ENCODE measurements around the gene ELMO3.

ELMO3 gene

GRCh38 chr16:67207249-67208091, 8.5 kb downstream of the ELMO3 start:
- H3K36me3 ChIP-seq (replicated peaks; ENCODE audit: low read depth, low read length), result peaks cover 12% of the 10 kb centered on the region
- H3K4me3 ChIP-seq (ENCODE audit: low read length), result no peak overlapping the region
- TF ChIP-seq CTCF (IDR thresholded peaks at IDR 0.05; ENCODE audit: low read depth, low read length) (no peak), EZH2phosphoT487 (IDR thresholded peaks at IDR 0.05; ENCODE audit: low read depth) (no peak)
- no peak overlapping the region for H3K9ac ChIP-seq (ENCODE audit: low read length)
- no peaks in the 10 kb centered on the region for H3K79me2 ChIP-seq (ENCODE audit: low read length)
- no peaks in the 10 kb centered on the region for H3K27me3 ChIP-seq (ENCODE audit: low read depth, low read length)
- H2AFZ ChIP-seq (ENCODE audit: low read depth, low read length), result no peak overlapping the region
- H3K4me2 ChIP-seq (ENCODE audit: low read length), result no peak overlapping the region
- H3K4me1 ChIP-seq (ENCODE audit: low read length), result no peaks in the 10 kb centered on the region
- no peaks in the 10 kb centered on the region for H3K9me3 ChIP-seq (ENCODE audit: insufficient read depth, low read length)
- H4K20me1 ChIP-seq (ENCODE audit: insufficient read depth, low read length), result 0 out of 2 replicates have a peak, but pooled peaks cover 3% of the 10 kb centered on the region
- H3K27ac ChIP-seq (ENCODE audit: low read length), result no peak overlapping the region

- Histone ChIP-seq H3K27ac (ENCODE audit: low read length) (no peak overlapping the region), H4K20me1 (ENCODE audit: insufficient read depth, low read length) (0 out of 2 replicates have a peak, but pooled peaks cover 3% of the 10 kb centered on the region), H3K9ac (ENCODE audit: low read length) (no peak overlapping the region), H3K9me3 (ENCODE audit: insufficient read depth, low read length) (no peaks in the 10 kb centered on the region), H3K79me2 (ENCODE audit: low read length) (no peaks in the 10 kb centered on the region), H3K4me3 (ENCODE audit: low read length) (no peak overlapping the region), H2AFZ (ENCODE audit: low read depth, low read length) (no peak overlapping the region), H3K4me1 (ENCODE audit: low read length) (no peaks in the 10 kb centered on the region), H3K4me2 (ENCODE audit: low read length) (no peak overlapping the region), H3K27me3 (ENCODE audit: low read depth, low read length) (no peaks in the 10 kb centered on the region), H3K36me3 (replicated peaks; ENCODE audit: low read depth, low read length) (peaks cover 8% of the 10 kb centered on the region)
- TF ChIP-seq CTCF (IDR thresholded peaks at IDR 0.05; ENCODE audit: low read depth, low read length) (no peak), EZH2phosphoT487 (IDR thresholded peaks at IDR 0.05; ENCODE audit: low read depth) (no peak)
Measured at GRCh38 chr16:67208154-67208896, 9.4 kb downstream of the ELMO3 start.

GRCh38 chr16:67209565-67209964, 10.6 kb downstream of the ELMO3 start:
- Histone ChIP-seq H3K27ac (ENCODE audit: low read length) (no peak overlapping the region), H2AFZ (ENCODE audit: low read depth, low read length) (no peak overlapping the region), H3K79me2 (ENCODE audit: low read length) (no peaks in the 10 kb centered on the region), H3K9me3 (ENCODE audit: insufficient read depth, low read length) (no peaks in the 10 kb centered on the region), H3K27me3 (ENCODE audit: low read depth, low read length) (no peaks in the 10 kb centered on the region), H3K9ac (ENCODE audit: low read length) (no peak overlapping the region), H3K4me2 (ENCODE audit: low read length) (no peak overlapping the region), H3K4me1 (ENCODE audit: low read length) (no peaks in the 10 kb centered on the region), H4K20me1 (ENCODE audit: insufficient read depth, low read length) (0 out of 2 replicates have a peak, but pooled peaks cover 3% of the 10 kb centered on the region), H3K36me3 (replicated peaks; ENCODE audit: low read depth, low read length) (no peaks in the 10 kb centered on the region), H3K4me3 (ENCODE audit: low read length) (no peak overlapping the region)
- no peak for TF ChIP-seq EZH2phosphoT487 (IDR thresholded peaks at IDR 0.05; ENCODE audit: low read depth)
- no peak for TF ChIP-seq CTCF (IDR thresholded peaks at IDR 0.05; ENCODE audit: low read depth, low read length)

Measured in OCI-LY3 (cell line).